Measurements from ENCODE around the gene PPP2R2B.

Gene PPP2R2B

GRCh38 chr5:146548781-146549449, 329.6 kb downstream of the PPP2R2B start:
- no peak for DNase-seq (ENCODE audit: low read depth)
- TF ChIP-seq, protein P1, sequence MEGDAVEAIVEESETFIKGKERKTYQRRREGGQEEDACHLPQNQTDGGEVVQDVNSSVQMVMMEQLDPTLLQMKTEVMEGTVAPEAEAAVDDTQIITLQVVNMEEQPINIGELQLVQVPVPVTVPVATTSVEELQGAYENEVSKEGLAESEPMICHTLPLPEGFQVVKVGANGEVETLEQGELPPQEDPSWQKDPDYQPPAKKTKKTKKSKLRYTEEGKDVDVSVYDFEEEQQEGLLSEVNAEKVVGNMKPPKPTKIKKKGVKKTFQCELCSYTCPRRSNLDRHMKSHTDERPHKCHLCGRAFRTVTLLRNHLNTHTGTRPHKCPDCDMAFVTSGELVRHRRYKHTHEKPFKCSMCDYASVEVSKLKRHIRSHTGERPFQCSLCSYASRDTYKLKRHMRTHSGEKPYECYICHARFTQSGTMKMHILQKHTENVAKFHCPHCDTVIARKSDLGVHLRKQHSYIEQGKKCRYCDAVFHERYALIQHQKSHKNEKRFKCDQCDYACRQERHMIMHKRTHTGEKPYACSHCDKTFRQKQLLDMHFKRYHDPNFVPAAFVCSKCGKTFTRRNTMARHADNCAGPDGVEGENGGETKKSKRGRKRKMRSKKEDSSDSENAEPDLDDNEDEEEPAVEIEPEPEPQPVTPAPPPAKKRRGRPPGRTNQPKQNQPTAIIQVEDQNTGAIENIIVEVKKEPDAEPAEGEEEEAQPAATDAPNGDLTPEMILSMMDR (IDR thresholded peaks at IDR 0.05; ENCODE audit: low read depth, low read length): no peak
- TF ChIP-seq MAX (IDR thresholded peaks at IDR 0.05; ENCODE audit: low read depth, low read length) (no peak), MYC (IDR thresholded peaks at IDR 0.05; ENCODE audit: low read depth, low read length) (no peak), POLR2A (IDR thresholded peaks at IDR 0.05; ENCODE audit: extremely low read depth, insufficient read length) (no peak)
- H3K4me3 ChIP-seq (ENCODE audit: low read depth, low read length): no peak overlapping the region

DNA sequence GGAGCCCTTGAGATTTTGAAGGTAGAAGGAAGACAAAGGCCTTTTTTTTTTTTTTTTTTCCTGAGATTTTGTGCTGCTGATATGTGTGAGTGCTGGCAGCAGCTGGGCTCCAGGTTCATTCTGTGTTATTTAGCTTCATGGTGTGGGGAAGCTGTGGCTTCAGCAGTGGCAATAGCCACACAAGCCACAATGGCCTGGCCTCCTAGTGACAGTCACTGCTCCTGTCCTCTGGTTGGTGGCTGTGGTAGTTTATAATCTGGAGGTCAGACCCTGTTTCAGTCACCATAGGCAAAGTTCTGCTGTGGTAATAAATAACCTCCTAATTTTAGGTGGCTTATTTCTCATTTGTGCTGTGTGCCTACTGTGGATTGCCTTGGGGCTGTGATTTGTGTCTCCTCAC, 334.3 kb downstream of the PPP2R2B start:
- TF ChIP-seq MAX (IDR thresholded peaks at IDR 0.05; ENCODE audit: low read depth, low read length): no peak
- TF ChIP-seq POLR2A (IDR thresholded peaks at IDR 0.05; ENCODE audit: extremely low read depth, insufficient read length): no peak
- TF ChIP-seq MYC (IDR thresholded peaks at IDR 0.05; ENCODE audit: low read depth, low read length): no peak
- TF ChIP-seq, protein P1 (IDR thresholded peaks at IDR 0.05; ENCODE audit: low read depth, low read length): no peak
- DNase-seq (ENCODE audit: low read depth): no peak
- H3K4me3 ChIP-seq (ENCODE audit: low read depth, low read length): no peak overlapping the region

- peak; percentile 62 for DNase-seq (ENCODE audit: low read depth)
- no peak overlapping the region for H3K4me3 ChIP-seq (ENCODE audit: low read depth, low read length)
- no peak for TF ChIP-seq MYC (IDR thresholded peaks at IDR 0.05; ENCODE audit: low read depth, low read length)
- no peak for TF ChIP-seq MAX (IDR thresholded peaks at IDR 0.05; ENCODE audit: low read depth, low read length)
- TF ChIP-seq POLR2A (IDR thresholded peaks at IDR 0.05; ENCODE audit: extremely low read depth, insufficient read length): no peak
- TF ChIP-seq, protein P1 (IDR thresholded peaks at IDR 0.05; ENCODE audit: low read depth, low read length): peak; percentile 84
Measured at GRCh38 chr5:146541958-146542849, 336.4 kb downstream of the PPP2R2B start.

GRCh38 chr5:146540414-146540813, 338.1 kb downstream of the PPP2R2B start:
- TF ChIP-seq, protein P1 (IDR thresholded peaks at IDR 0.05; ENCODE audit: low read depth, low read length): no peak
- no peak for TF ChIP-seq MAX (IDR thresholded peaks at IDR 0.05; ENCODE audit: low read depth, low read length)
- H3K4me3 ChIP-seq (ENCODE audit: low read depth, low read length): no peak overlapping the region
- DNase-seq (ENCODE audit: low read depth): no peak

GRCh38 chr5:146539973-146540372, 338.6 kb downstream of the PPP2R2B start:
- no peak for DNase-seq (ENCODE audit: low read depth)
- TF ChIP-seq POLR2A (IDR thresholded peaks at IDR 0.05; ENCODE audit: extremely low read depth, insufficient read length) (no peak), MYC (IDR thresholded peaks at IDR 0.05; ENCODE audit: low read depth, low read length) (no peak), MAX (IDR thresholded peaks at IDR 0.05; ENCODE audit: low read depth, low read length) (no peak)
- TF ChIP-seq, protein P1 (IDR thresholded peaks at IDR 0.05; ENCODE audit: low read depth, low read length): no peak
- H3K4me3 ChIP-seq (ENCODE audit: low read depth, low read length): no peak overlapping the region
